Measurements from ENCODE around the gene RALBP1. TPM values are rescaled to one million over a fixed set of nuclear protein-coding genes. Genes with fewer than 3 reads are reported as not detected.

RALBP1 gene
- 79.3 and 81.4 TPM in 2 replicates for total RNA-seq

GRCh38 chr18:9474983-9475642 is at the start of gene RALBP1:
Gene RALBP1 (plus strand): TSS chr18:9475513. CDS start chr18:9513046, 37,533 bp downstream.

Other genes starting within 250 kb of the RALBP1 start
- gene TWSG1, start 140.7 kb upstream of the RALBP1 start, total RNA-seq = 37.5 and 50.1 TPM in 2 replicates
- 192 and 258 TPM in 2 replicates for gene PPP4R1, start 139.0 kb downstream of the RALBP1 start, total RNA-seq
- gene RAB31, start 232.8 kb downstream of the RALBP1 start, total RNA-seq = 34.5 and 59.5 TPM in 2 replicates

Measured in tracheal epithelial cell (primary cell).